ENCODE measurements around the gene ACOT12.

GRCh38 chr5:81428861-81429260, 34.9 kb upstream of the ACOT12 start:
- TF ChIP-seq CTCF (IDR thresholded peaks at IDR 0.05) (no peak), POLR2A (IDR thresholded peaks at IDR 0.05) (no peak)

Data from body of pancreas (tissue), 4 donors.